ENCODE results near the gene FUT6. TPM values are rescaled to one million over a fixed set of nuclear protein-coding genes. Genes with fewer than 3 reads are reported as not detected.

The FUT6 gene
- total RNA-seq, 1 experiment from 2014 or later = not detected

- Mint-ChIP-seq H3K27ac (ENCODE audit: low read depth, unreplicated experiment) (no peak overlapping the region), H3K4me1 (ENCODE audit: insufficient read depth, unreplicated experiment) (peaks cover 13% of the 10 kb centered on the region), H3K36me3 (ENCODE audit: insufficient read depth, unreplicated experiment) (no peaks in the 10 kb centered on the region), H3K9me3 (ENCODE audit: unreplicated experiment) (no peaks in the 10 kb centered on the region), H3K4me3 (ENCODE audit: unreplicated experiment) (no peak overlapping the region), H3K27me3 (ENCODE audit: insufficient read depth, unreplicated experiment) (peaks cover 9% of the 10 kb centered on the region)
- no TSS peak for BruUV-seq (replicated peaks)
- ChIA-PET CTCF (interaction anchor here (0.6 to 5.6 kb wide), 6 partner anchors 16 to 135 kb away, joined by 3 to 45 read pairs (median 4); partner anchors contain the start of gene NRTN), POLR2A (interaction anchor here (0.7 kb wide), 2 partner anchors 18 to 40 kb away, joined by 3 read pairs; no protein-coding TSS in a partner anchor)
- TF ChIP-seq CTCF (IDR thresholded peaks at IDR 0.05; ENCODE audit: unreplicated experiment) = peak; percentile 46
- peak; percentile 72 for DNase-seq (ENCODE audit: unreplicated experiment)
- intact Hi-C loops (cut with micrococcal nuclease) = loop anchor here (1.0 kb wide), 1 partner anchor 19 kb away; no protein-coding TSS in a partner anchor
Observed at GRCh38 chr19:5823579-5824281, 15.8 kb downstream of the FUT6 start.

GRCh38 chr19:5822181-5822844, 17.2 kb downstream of the FUT6 start:
- H3K4me1 Mint-ChIP-seq (ENCODE audit: insufficient read depth, unreplicated experiment) = peaks cover 12% of the 10 kb centered on the region
- no peak for TF ChIP-seq CTCF (IDR thresholded peaks at IDR 0.05; ENCODE audit: unreplicated experiment)
- peaks cover 22% of the 10 kb centered on the region for H3K27me3 Mint-ChIP-seq (ENCODE audit: insufficient read depth, unreplicated experiment)
- intact Hi-C loops (cut with micrococcal nuclease) = no loop called here
- POLR2A ChIA-PET = interaction anchor here (0.7 kb wide), 1 partner anchor 18 kb away, joined by 3 read pairs; no protein-coding TSS in a partner anchor
- no peak for DNase-seq (ENCODE audit: unreplicated experiment)
- H3K4me3 Mint-ChIP-seq (ENCODE audit: unreplicated experiment) = no peak overlapping the region
- CTCF ChIA-PET = interaction anchor here (0.7 to 5.6 kb wide), 4 partner anchors 10 to 1674 kb away, joined by 3 to 45 read pairs (median 5); partner anchors contain the start of gene NRTN
- no peak overlapping the region for H3K27ac Mint-ChIP-seq (ENCODE audit: low read depth, unreplicated experiment)
- no peaks in the 10 kb centered on the region for H3K36me3 Mint-ChIP-seq (ENCODE audit: insufficient read depth, unreplicated experiment)
- no peaks in the 10 kb centered on the region for H3K9me3 Mint-ChIP-seq (ENCODE audit: unreplicated experiment)
- BruUV-seq (replicated peaks) = no TSS peak

DNA sequence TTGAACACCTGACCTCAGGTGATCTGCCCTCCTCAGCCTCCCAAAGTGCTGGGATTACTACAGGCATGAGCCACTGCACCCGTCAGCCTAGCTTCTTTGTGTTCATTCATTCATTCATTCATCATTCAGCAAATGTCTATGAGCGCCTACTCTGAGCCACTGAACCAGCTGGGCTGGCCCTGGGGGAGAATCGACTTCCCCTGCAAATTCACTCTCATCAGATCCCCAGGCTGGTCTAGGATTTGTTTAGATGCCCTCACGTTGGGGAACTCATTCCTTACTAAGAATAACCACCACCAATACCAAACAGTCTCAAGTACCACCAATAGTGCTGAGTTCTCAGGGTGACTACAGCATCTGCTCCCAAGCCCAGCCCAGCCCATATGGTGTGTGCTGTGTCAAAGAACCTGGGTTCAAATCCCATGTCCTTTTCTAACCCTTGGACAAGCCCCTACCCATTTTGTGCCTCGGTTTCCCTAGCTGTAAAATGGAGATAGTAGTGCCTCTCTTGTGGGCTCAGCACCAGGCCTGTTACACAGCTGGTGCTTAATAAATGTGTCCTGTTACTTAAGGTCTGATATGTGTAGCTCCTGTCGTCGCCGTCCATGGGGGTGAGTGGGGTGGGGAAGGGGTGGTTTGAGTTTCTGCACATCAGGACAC, 17.9 kb downstream of the FUT6 start:
- CTCF ChIA-PET = interaction anchor here (5.6 kb wide), 1 partner anchor 18 kb away, joined by 45 read pairs; the partner anchor contains the start of gene NRTN

More for the DNA sequence above, 17.9 kb downstream of the FUT6 start:
- H3K27me3 Mint-ChIP-seq (ENCODE audit: insufficient read depth, unreplicated experiment) = peaks cover 29% of the 10 kb centered on the region
- no peak for DNase-seq (ENCODE audit: unreplicated experiment)
- peaks cover 7% of the 10 kb centered on the region for H3K4me1 Mint-ChIP-seq (ENCODE audit: insufficient read depth, unreplicated experiment)
- no peak overlapping the region for H3K4me3 Mint-ChIP-seq (ENCODE audit: unreplicated experiment)
- H3K9me3 Mint-ChIP-seq (ENCODE audit: unreplicated experiment) = no peaks in the 10 kb centered on the region
- no peak for TF ChIP-seq CTCF (IDR thresholded peaks at IDR 0.05; ENCODE audit: unreplicated experiment)
- intact Hi-C loops (cut with micrococcal nuclease) = no loop called here
- H3K36me3 Mint-ChIP-seq (ENCODE audit: insufficient read depth, unreplicated experiment) = no peaks in the 10 kb centered on the region
- no TSS peak for BruUV-seq (replicated peaks)
- no peak overlapping the region for H3K27ac Mint-ChIP-seq (ENCODE audit: low read depth, unreplicated experiment)
- POLR2A ChIA-PET = interaction anchor here (0.7 kb wide), 1 partner anchor 17 kb away, joined by 3 read pairs; no protein-coding TSS in a partner anchor

All from MCF 10A (cell line).